Measurements from ENCODE around the gene GLDN.

GLDN gene

GRCh38 chr15:51341366-51342226 is at the start of gene GLDN:
GLDN (plus strand) TSS chr15:51341655; CDS start chr15:51341685, 30 bp downstream.
- Mint-ChIP-seq H3K27ac (no peak within 1 kb of the TSS), H3K9me3 (ENCODE audit: low read depth) (no peaks in the 10 kb centered on the region), H3K4me1 (ENCODE audit: low read depth) (no peaks in the 10 kb centered on the region), H3K36me3 (no peaks in the 10 kb centered on the region), H3K27me3 (peaks cover 4% of the 10 kb centered on the region), H3K4me3 (no peak within 1 kb of the TSS)

- H3K27me3 Mint-ChIP-seq: peaks cover 7% of the 10 kb centered on the region
- H3K27ac Mint-ChIP-seq: no peak overlapping the region
- H3K4me3 Mint-ChIP-seq: no peak overlapping the region
- H3K9me3 Mint-ChIP-seq (ENCODE audit: low read depth): no peaks in the 10 kb centered on the region
- H3K36me3 Mint-ChIP-seq: no peaks in the 10 kb centered on the region
- H3K4me1 Mint-ChIP-seq (ENCODE audit: low read depth): no peaks in the 10 kb centered on the region
These were observed 42.8 kb upstream of the GLDN start for GRCh38 chr15:51298620-51299019.

GRCh38 chr15:51299187-51300015 is 42.1 kb upstream of the GLDN start:
- Mint-ChIP-seq H3K27ac (no peak overlapping the region), H3K4me3 (no peak overlapping the region), H3K4me1 (ENCODE audit: low read depth) (no peaks in the 10 kb centered on the region), H3K36me3 (no peaks in the 10 kb centered on the region), H3K27me3 (peaks cover 7% of the 10 kb centered on the region), H3K9me3 (ENCODE audit: low read depth) (no peaks in the 10 kb centered on the region)

- H3K36me3 Mint-ChIP-seq: no peaks in the 10 kb centered on the region
- H3K4me3 Mint-ChIP-seq: no peak overlapping the region
- no peak overlapping the region for H3K27ac Mint-ChIP-seq
- peaks cover 4% of the 10 kb centered on the region for H3K27me3 Mint-ChIP-seq
- H3K4me1 Mint-ChIP-seq (ENCODE audit: low read depth): no peaks in the 10 kb centered on the region
- no peaks in the 10 kb centered on the region for H3K9me3 Mint-ChIP-seq (ENCODE audit: low read depth)
These were observed 39.0 kb upstream of the GLDN start for GRCh38 chr15:51302480-51302879.

DNA sequence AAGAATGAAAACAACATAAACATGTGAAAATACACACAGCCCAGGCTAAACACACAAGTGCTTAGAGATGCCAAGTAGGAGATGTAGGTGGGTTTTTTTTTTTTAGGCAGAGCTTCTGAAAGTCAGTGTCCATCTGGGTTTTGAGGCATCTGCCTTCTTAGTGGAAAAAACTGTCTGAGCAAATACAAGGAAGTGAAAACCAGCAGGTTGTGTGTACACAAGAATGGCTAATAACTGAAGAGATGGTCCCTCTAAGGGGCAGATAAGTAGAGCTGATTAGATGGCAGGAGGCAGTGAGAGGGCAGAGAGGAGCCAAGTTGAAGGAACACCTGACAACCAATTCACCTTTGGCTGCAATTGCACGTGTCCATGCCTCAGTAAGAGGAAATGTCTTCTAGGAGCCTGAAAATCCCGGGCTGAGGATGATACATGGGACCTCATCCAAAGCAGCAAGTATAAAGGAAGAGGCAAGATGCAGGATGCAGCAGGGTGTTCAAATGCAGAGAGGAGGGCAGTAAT is 37.9 kb upstream of the GLDN start:
- H3K36me3 Mint-ChIP-seq: no peaks in the 10 kb centered on the region
- no peaks in the 10 kb centered on the region for H3K4me1 Mint-ChIP-seq (ENCODE audit: low read depth)
- peaks cover 4% of the 10 kb centered on the region for H3K27me3 Mint-ChIP-seq
- H3K4me3 Mint-ChIP-seq: no peak overlapping the region
- no peaks in the 10 kb centered on the region for H3K9me3 Mint-ChIP-seq (ENCODE audit: low read depth)
- H3K27ac Mint-ChIP-seq: no peak overlapping the region

DNA sequence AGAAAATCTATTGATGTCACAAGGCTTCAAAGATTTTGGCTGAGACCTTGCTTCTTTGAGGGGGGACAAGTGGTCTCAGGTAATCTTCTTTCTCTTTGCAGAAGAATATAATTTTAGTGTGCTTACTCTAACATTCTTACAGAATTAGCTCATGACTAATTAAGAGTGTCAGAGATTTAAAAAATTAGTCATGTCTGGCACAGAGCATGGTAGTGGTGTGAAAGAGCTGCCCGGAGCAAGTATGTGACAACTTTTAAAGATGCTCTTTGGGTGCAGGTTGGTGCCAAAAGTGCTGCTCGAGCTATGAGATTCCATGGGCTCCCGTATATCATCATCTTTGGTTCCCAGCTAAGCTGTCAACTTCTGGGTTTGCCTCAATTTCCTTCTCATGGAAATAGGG is 34.1 kb upstream of the GLDN start:
- Mint-ChIP-seq H3K4me1 (ENCODE audit: low read depth) (no peaks in the 10 kb centered on the region), H3K4me3 (no peak overlapping the region), H3K36me3 (no peaks in the 10 kb centered on the region), H3K27ac (no peak overlapping the region), H3K27me3 (no peaks in the 10 kb centered on the region), H3K9me3 (ENCODE audit: low read depth) (no peaks in the 10 kb centered on the region)

DNA sequence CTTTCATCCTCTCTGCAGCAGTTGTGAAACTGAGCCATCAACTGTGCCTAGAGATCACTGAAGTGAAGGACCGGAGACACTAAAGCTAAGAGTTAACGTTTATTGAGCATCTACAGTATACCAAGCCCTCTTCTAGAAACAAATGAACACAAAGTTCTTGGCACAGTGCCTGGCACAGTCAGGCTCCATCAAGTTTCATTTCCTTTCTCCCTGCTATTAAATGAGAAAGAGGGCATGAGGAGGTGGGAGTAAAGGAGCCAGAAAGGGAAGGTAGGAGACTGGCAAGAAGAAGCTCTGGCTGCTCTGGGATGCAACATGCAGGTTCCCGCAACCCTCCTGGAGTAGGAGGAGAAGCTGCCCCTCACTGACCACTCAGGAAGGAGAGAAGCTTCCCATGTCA is 33.6 kb upstream of the GLDN start:
- Mint-ChIP-seq H3K27me3 (no peaks in the 10 kb centered on the region), H3K27ac (no peak overlapping the region), H3K4me3 (no peak overlapping the region), H3K4me1 (ENCODE audit: low read depth) (no peaks in the 10 kb centered on the region), H3K36me3 (no peaks in the 10 kb centered on the region), H3K9me3 (ENCODE audit: low read depth) (no peaks in the 10 kb centered on the region)

DNA sequence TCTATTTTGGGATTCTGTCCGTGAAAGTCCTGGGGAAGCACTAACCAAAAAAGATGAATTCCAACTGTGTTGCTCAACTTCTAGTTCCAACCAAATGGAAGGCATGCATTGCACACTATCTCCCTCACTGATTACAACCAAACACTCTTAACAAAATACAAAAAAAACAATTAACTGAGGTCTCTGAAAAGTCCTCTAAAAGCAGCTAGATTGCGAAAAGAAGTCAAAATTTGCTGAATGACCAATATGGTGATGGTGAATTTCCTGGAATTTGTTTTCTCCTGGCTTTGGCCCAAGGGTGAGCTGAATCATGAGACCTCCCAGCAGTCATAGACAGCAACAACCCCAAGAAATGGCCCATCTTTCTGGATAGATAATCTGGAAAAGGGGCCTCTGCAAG is 31.4 kb upstream of the GLDN start:
- Mint-ChIP-seq H3K4me1 (ENCODE audit: low read depth) (no peaks in the 10 kb centered on the region), H3K4me3 (no peak overlapping the region), H3K27me3 (no peaks in the 10 kb centered on the region), H3K27ac (no peak overlapping the region), H3K36me3 (no peaks in the 10 kb centered on the region), H3K9me3 (ENCODE audit: low read depth) (no peaks in the 10 kb centered on the region)

GRCh38 chr15:51311510-51311909 is 29.9 kb upstream of the GLDN start:
- no peaks in the 10 kb centered on the region for H3K9me3 Mint-ChIP-seq (ENCODE audit: low read depth)
- no peaks in the 10 kb centered on the region for H3K27me3 Mint-ChIP-seq
- no peaks in the 10 kb centered on the region for H3K4me1 Mint-ChIP-seq (ENCODE audit: low read depth)
- H3K36me3 Mint-ChIP-seq: no peaks in the 10 kb centered on the region
- H3K4me3 Mint-ChIP-seq: no peak overlapping the region
- no peak overlapping the region for H3K27ac Mint-ChIP-seq

GRCh38 chr15:51312166-51313073 is 29.0 kb upstream of the GLDN start:
- no peaks in the 10 kb centered on the region for H3K36me3 Mint-ChIP-seq
- no peaks in the 10 kb centered on the region for H3K4me1 Mint-ChIP-seq (ENCODE audit: low read depth)
- no peak overlapping the region for H3K4me3 Mint-ChIP-seq
- H3K9me3 Mint-ChIP-seq (ENCODE audit: low read depth): no peaks in the 10 kb centered on the region
- no peak overlapping the region for H3K27ac Mint-ChIP-seq
- H3K27me3 Mint-ChIP-seq: no peaks in the 10 kb centered on the region

DNA sequence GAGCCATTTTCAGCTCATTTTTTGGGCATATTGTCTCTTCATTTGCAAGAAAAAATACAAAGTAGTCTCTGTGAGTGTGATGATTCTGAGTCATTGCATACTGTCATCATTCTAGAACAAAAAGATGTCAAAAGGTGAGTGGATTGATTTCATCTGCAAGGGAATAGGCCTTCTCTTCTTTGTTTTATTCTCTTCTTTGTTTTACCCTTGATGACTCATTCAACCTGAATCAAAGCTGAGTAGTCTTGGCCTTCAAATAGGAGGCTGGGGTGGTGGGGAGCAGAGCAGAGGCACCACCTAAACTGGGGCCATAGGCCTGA is 28.4 kb upstream of the GLDN start:
- Mint-ChIP-seq H3K36me3 (no peaks in the 10 kb centered on the region), H3K4me3 (no peak overlapping the region), H3K27ac (no peak overlapping the region), H3K4me1 (ENCODE audit: low read depth) (no peaks in the 10 kb centered on the region), H3K9me3 (ENCODE audit: low read depth) (no peaks in the 10 kb centered on the region), H3K27me3 (no peaks in the 10 kb centered on the region)

GRCh38 chr15:51313644-51314280 is 27.7 kb upstream of the GLDN start:
- no peak overlapping the region for H3K27ac Mint-ChIP-seq
- H3K4me1 Mint-ChIP-seq (ENCODE audit: low read depth): no peaks in the 10 kb centered on the region
- H3K9me3 Mint-ChIP-seq (ENCODE audit: low read depth): no peaks in the 10 kb centered on the region
- H3K27me3 Mint-ChIP-seq: no peaks in the 10 kb centered on the region
- no peaks in the 10 kb centered on the region for H3K36me3 Mint-ChIP-seq
- H3K4me3 Mint-ChIP-seq: no peak overlapping the region

DNA sequence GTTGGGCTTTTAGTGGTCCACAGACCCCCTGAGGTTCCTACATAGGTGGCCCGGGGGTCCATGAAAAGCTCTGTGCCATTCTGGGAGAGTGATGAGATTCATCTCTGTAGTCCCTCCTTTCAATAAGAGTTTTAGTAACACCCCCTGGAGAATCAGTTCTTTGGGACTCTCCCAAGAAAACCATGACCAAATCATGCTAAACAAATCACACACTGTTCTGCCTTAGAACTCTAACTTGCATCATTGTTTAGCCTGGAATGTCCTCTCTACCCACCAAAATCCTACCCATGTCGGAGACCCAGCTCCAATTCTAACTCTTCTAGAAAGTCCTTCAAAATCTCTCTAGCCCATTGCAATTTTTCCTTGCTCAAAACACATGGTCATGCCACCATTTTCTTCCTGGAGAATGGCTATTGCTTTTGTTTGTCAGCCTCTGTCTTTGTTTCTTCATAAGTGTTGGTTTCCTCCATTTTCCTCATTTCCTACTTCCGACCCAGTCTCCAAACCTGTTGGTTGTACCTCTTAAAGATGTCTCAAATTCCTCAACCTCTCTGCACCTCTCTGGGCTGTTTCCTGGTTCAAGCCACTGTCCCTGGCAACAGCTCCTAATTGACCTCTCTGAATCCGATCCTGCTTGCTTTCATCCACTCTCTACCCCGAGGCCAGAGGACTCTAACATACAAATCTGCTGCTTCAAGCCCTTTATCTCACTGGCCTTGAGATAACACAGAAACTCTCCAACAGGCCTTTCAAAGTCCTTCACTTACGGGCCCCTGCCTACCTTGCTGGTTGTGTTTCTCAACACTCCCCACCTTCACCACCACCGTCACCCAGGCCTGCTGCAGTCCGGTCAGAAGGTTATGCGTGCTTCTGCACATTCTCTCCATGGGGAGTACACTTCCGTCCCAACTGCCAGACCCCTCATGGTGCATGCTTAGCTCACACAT is 26.8 kb upstream of the GLDN start:
- Mint-ChIP-seq H3K9me3 (ENCODE audit: low read depth) (no peaks in the 10 kb centered on the region), H3K27ac (no peak overlapping the region), H3K36me3 (no peaks in the 10 kb centered on the region), H3K27me3 (no peaks in the 10 kb centered on the region), H3K4me1 (ENCODE audit: low read depth) (no peaks in the 10 kb centered on the region), H3K4me3 (no peak overlapping the region)

All from activated naive CD8-positive, alpha-beta T cell (primary cell).